ENCODE data around the gene BAHCC1. TPM values are rescaled to one million over a fixed set of nuclear protein-coding genes. Genes with fewer than 3 reads are reported as not detected.

Gene BAHCC1
- total RNA-seq, 2 experiments from 2014 or later, result 0.23 to 0.64 TPM

DNA sequence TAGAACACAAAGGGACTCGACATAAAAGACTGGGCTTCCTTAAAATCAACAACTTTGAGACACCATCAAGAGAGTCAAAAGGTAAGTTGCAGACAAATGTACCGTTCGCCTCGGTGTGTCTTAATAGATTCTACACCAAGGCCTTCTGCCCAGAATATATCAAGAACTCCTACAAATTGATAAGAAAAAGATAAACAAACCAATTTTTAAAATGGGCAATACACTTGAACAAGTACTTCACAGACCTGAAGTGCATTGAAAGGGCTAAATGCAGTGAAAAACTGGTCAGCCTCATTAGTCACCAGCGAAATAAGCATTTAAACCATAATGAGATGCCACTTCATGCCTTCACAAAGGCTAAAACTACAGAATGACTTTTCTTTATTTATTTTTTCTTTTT is 20.4 kb upstream of the BAHCC1 start:
- Mint-ChIP-seq H3K27me3 (peaks cover 3% of the 10 kb centered on the region), H3K4me1 (no peaks in the 10 kb centered on the region), H3K36me3 (no peaks in the 10 kb centered on the region), H3K4me3 (no peak overlapping the region), H3K27ac (no peak overlapping the region), H3K9me3 (ENCODE audit: low read depth) (no peaks in the 10 kb centered on the region)
- CTCF ChIA-PET, result no interaction called here
- no peak for ATAC-seq
- DNase-seq, result no peak

DNA sequence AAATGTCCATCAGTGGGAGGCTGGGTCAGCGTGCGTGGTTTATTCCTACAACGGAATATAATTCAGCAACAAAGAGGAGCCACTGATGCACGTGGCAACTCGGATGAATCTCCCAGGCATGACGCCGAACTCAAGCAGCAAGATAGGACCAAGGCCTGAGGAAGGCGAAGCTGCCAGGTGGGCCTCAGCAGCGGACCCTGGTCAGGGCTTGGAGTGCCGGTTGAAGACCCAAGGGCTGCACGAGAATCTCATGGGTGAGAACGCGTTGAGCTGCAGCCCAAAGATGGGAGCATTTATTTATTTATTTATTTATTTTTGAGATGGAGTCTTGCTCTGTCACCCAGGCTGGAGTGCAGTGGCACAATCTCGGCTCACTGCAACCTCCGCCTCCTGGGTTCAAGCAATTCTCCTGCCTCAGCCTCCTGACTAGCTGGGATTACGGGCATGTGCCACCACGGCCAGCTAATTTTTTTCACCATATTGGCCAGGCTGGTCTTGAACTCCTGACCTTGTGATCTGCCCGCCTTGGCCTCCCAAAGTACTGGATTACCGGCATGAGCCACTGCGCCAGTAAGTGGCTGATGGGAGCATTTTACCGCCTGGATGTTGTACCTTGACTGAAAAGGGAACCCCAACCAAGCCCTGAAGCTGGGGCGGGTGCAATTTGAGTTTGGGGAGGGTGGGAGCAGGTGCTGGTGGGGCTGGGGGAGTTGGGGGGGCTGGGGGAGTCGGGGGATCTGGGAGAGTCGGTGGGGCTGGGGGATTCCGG is 18.1 kb upstream of the BAHCC1 start:
- Mint-ChIP-seq H3K4me3 (no peak overlapping the region), H3K4me1 (no peaks in the 10 kb centered on the region), H3K9me3 (ENCODE audit: low read depth) (no peaks in the 10 kb centered on the region), H3K27me3 (peaks cover 3% of the 10 kb centered on the region), H3K27ac (no peak overlapping the region), H3K36me3 (no peaks in the 10 kb centered on the region)
- CTCF ChIA-PET, result no interaction called here
- no peak for ATAC-seq
- no peak for DNase-seq

DNA sequence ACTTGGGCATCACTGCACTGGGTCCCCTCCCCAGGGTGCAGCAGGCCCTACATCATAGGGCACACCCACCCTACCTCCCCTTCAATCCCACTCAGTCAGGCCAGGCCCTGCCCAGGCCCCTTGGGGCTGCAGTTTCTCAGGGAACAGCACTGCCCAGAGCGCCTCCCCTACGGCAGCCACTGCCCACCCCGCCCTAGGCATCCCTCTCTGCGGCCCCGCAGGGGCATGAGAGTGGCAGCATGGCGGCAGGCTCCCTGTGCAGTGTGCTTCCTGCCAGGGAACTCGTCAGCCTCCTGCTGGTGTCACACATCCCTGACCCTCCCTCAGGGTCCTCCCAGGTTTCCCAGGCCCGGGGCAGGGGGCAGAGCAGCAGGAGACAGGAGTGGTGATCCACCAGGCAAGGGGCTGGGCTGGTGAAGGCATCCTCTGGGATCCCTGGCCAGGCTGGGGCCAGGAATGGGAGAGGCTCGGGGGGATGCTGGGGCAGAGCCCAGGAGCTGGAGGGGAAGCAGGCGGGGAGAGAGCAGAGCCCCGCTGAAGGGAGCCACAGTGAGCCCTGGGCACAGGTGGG is 16.2 kb upstream of the BAHCC1 start:
- Mint-ChIP-seq H3K9me3 (ENCODE audit: low read depth) (no peaks in the 10 kb centered on the region), H3K27ac (no peak overlapping the region), H3K4me3 (no peak overlapping the region), H3K4me1 (no peaks in the 10 kb centered on the region), H3K27me3 (peaks cover 3% of the 10 kb centered on the region), H3K36me3 (no peaks in the 10 kb centered on the region)
- DNase-seq (peak; percentile 37), ATAC-seq (no peak)
- CTCF ChIA-PET, result no interaction called here

DNA sequence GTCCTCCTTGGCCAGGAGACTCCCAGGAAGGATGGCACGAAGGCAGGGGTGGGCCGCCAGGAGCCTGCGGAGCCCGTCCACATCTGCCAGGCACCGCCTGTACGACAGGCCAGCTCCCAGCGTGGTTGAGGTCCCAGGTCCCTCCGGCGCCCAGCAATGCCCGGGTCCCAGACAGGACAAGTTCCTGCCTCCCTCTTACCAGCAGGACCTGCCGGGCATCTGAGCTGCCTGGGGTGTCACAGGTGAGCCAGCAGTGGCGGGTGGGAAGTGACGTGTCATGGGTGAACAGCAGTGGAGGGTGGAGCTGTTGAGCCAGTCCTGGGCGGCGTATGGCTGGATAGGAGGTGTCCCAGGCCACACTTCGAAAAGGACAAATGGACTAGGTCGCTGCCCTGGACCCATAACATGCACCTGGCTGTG is 15.7 kb upstream of the BAHCC1 start:
- Mint-ChIP-seq H3K27me3 (peaks cover 3% of the 10 kb centered on the region), H3K4me1 (no peaks in the 10 kb centered on the region), H3K9me3 (ENCODE audit: low read depth) (no peaks in the 10 kb centered on the region), H3K4me3 (no peak overlapping the region), H3K36me3 (no peaks in the 10 kb centered on the region), H3K27ac (no peak overlapping the region)
- ATAC-seq (no peak), DNase-seq (no peak)
- CTCF ChIA-PET, result no interaction called here

DNA sequence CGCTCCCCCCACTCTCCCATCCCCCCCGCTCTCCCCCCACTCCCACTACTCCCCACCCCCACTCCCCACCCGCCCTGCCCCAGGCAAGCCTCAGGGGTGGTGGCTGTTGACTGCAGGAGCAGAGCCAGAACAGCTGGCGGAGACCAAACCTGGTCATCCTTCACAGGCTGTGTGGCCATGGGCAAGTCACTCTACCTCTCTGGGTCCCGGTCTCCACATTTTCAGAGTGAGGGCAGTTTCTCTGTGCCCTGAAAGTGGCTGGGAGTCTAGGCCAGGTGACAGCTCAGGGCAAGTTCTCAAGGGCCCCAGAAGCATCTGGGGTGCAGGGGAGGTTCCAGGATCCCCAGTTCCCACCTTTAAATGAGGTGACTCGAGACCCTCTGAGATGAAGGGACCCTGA is 15.1 kb upstream of the BAHCC1 start:
- Mint-ChIP-seq H3K4me3 (no peak overlapping the region), H3K36me3 (no peaks in the 10 kb centered on the region), H3K9me3 (ENCODE audit: low read depth) (no peaks in the 10 kb centered on the region), H3K27me3 (peaks cover 8% of the 10 kb centered on the region), H3K4me1 (no peaks in the 10 kb centered on the region), H3K27ac (no peak overlapping the region)
- CTCF ChIA-PET, result no interaction called here
- DNase-seq, result no peak
- ATAC-seq, result no peak

DNA sequence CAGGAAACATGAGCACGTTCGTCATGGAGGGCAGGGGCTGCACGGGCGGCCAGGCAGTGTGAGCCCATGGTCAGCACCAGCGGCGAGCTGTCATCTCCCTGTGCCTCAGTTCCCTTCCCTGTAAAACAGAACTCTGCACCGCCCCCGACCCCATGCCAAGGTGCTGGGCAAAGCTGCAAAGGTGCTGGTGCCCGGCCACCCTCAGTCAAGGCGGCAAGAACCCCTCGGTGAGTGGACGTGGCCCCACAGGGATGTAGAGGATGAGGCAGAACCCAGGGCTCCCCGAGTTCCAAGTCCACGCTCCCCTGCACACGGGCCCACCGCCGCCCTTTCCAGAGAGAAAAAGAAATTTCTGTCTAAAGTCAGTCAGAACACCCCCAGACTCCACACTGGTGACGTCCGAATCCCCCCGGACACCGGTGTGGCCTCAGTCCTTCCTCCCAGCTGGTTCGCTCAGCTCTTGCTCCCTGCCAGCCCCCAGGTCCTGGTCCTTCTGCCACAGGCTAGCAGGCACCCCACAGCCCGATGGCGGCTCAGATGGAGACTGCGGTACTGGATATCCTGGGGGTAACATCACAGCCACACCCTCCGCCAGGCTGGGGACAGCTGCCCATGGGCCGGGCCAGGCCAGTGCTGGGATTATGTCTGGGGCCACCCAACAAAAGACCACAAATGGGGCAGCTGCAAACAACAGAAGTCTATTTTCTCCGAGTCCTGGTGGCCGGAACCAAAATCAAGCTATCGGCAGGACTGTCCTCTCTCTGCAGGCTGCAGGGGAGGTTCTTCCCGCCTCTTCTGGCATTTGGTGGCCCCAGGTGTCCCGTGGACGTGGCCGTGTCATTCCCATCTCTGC is 14.4 kb upstream of the BAHCC1 start:
- Mint-ChIP-seq H3K4me1 (no peaks in the 10 kb centered on the region), H3K36me3 (no peaks in the 10 kb centered on the region)
- ATAC-seq, result no peak

DNA sequence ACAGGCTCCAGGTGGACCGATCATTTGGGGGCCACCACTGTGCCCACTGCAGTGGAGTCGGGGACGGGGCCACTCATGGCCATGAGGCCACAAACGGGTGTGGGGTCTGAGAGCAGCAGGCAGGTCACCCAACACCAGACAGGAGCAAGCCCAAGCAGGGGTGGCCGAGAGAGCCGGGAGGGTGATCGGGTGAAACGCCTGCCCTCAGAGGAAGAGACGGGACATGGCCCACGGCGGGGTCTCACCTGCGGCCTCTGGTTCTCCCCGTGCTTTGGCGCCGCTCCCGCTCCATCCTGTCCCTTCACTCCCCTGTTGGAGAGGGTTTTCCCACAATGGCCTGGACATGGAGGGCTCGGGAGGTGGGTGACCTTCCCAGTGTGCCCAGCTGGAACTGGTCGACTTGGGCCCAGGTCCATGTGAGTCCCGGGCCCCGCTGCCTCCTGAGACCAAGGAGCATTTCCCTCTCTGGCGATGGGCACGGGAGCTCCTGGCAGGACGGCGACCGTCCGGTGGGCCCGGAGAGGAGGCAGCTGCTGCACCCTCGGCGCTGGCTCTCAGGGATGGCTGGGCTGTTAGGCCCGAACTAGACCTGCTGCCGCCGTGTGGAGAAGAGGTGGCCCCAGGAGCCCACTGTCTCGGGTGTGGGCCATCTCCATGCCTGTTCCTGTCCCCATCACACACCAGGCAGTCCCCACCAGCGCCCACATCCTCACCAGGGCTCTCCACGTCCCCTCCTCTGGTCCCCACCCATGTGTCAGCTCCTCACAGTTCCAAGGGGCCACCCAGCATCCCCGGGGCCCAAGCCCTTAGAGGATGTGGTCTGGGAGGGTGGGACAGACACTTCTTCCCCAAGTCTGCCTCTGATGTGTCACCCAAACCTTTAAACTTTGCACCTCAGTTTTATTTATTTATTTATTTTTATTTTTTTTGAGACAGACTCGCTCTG is 13.4 kb upstream of the BAHCC1 start:
- CTCF ChIA-PET, result no interaction called here
- peaks cover 19% of the 10 kb centered on the region for H3K27me3 Mint-ChIP-seq
- ATAC-seq (no peak), DNase-seq (no peak)
- no peaks in the 10 kb centered on the region for H3K4me1 Mint-ChIP-seq
- H3K9me3 Mint-ChIP-seq (ENCODE audit: low read depth), result no peaks in the 10 kb centered on the region
- no peak overlapping the region for H3K27ac Mint-ChIP-seq
- H3K36me3 Mint-ChIP-seq, result no peaks in the 10 kb centered on the region
- no peak overlapping the region for H3K4me3 Mint-ChIP-seq

More for the DNA sequence above, 14.4 kb upstream of the BAHCC1 start:
- H3K9me3 Mint-ChIP-seq (ENCODE audit: low read depth), result no peaks in the 10 kb centered on the region
- no peak overlapping the region for H3K27ac Mint-ChIP-seq
- no peak for DNase-seq
- CTCF ChIA-PET, result no interaction called here
- peaks cover 13% of the 10 kb centered on the region for H3K27me3 Mint-ChIP-seq
- H3K4me3 Mint-ChIP-seq, result no peak overlapping the region

DNA sequence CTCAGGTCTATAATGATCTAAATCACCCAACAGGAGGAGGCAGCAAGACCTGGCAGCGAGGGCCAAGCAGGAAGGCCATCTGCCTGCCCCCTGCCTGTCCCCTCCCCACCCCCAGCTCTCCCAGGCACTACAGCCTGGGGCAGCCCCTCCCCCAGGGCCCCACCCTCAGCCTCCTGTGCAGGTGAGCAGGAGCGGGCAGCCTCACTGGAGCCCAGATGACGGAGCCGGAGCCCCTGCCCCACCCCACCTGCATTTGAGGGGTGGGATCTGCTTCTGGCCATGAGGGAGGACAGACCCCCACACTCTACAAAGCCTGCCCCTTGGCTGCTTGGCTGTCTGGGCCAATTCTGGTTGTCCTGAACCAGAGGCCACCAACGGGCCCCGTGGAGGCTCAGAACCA is 12.4 kb upstream of the BAHCC1 start:
- H3K36me3 Mint-ChIP-seq, result no peaks in the 10 kb centered on the region
- no peak overlapping the region for H3K27ac Mint-ChIP-seq
- CTCF ChIA-PET, result no interaction called here
- no peak overlapping the region for H3K4me3 Mint-ChIP-seq
- DNase-seq, result no peak
- H3K9me3 Mint-ChIP-seq (ENCODE audit: low read depth), result no peaks in the 10 kb centered on the region
- H3K4me1 Mint-ChIP-seq, result no peaks in the 10 kb centered on the region
- H3K27me3 Mint-ChIP-seq, result peaks cover 23% of the 10 kb centered on the region
- no peak for ATAC-seq

DNA sequence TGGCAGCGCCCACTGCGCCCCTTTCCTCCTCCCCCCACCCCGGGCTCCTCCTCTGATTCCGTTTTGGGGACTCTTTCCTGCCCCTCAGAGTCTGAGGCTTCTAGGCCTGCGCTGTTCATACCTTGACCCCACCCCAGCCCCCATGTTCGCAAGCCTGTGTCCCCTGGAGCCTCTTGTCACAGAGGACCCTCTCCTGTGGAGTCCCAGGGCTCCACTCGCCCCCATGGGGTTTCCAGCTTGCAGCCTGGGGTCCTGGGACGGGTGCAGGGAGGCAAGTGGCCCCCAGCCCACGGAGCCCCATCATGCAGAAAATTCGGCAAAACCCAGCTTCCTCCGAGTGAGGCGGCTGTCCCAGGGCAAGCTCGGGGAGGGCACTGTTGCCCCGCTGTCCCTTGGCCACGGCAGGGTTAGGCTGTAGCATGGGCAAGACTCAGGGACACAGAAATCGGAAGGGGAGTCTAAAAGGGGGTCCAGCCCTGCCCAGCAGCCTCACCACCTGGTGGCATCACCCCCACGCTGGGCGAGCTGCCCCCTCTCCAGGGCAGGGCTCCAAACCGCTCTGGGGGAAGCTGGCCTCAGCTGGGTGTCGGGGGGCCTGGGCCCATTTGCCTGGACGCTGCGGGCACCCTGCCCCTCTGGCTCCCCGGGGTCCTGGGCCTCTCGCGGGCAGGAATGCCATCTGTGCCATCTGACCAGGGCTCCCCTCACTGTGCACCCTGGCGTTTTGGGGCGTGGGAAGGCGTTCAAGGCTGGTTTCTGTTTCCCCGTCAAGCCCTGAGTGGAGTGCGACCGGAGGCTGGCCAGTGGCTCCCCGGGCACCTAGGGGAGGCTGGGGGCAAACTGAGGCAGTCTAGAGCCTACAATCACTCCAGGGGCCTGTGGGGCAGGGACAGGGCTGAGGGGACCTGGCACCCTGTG is 11.5 kb upstream of the BAHCC1 start:
- peaks cover 32% of the 10 kb centered on the region for H3K27me3 Mint-ChIP-seq
- no peaks in the 10 kb centered on the region for H3K4me1 Mint-ChIP-seq
- H3K9me3 Mint-ChIP-seq (ENCODE audit: low read depth), result no peaks in the 10 kb centered on the region
- ATAC-seq (no peak), DNase-seq (no peak)
- H3K36me3 Mint-ChIP-seq, result no peaks in the 10 kb centered on the region
- H3K27ac Mint-ChIP-seq, result no peak overlapping the region
- CTCF ChIA-PET, result no interaction called here
- H3K4me3 Mint-ChIP-seq, result no peak overlapping the region

DNA sequence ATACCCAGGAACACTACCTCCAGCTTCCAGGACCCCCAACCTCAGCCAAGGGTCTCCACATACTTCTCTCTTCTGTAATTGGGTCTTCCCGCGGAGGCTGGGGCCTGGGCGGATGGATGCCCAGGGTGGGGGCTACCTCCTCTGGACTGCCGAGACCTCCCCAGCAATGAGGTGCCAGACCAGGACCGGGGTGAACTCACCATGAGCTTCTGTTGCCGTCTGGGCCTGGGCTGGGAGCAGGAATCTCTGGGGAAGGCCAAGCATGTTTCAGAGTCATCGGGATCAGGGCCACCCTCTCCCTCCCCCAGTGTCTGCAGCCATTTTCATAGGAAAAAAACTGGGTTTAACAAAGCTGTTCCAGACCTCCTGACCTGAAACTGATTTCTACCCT is 10.3 kb upstream of the BAHCC1 start:
- CTCF ChIA-PET, result interaction anchor here (0.5 kb wide), 1 partner anchor 1466 kb away, joined by 3 read pairs; no protein-coding TSS in a partner anchor
- Mint-ChIP-seq H3K9me3 (ENCODE audit: low read depth) (no peaks in the 10 kb centered on the region), H3K4me3 (no peak overlapping the region), H3K27ac (no peak overlapping the region), H3K27me3 (peaks cover 40% of the 10 kb centered on the region), H3K4me1 (no peaks in the 10 kb centered on the region), H3K36me3 (no peaks in the 10 kb centered on the region)
- DNase-seq (no peak), ATAC-seq (no peak)

DNA sequence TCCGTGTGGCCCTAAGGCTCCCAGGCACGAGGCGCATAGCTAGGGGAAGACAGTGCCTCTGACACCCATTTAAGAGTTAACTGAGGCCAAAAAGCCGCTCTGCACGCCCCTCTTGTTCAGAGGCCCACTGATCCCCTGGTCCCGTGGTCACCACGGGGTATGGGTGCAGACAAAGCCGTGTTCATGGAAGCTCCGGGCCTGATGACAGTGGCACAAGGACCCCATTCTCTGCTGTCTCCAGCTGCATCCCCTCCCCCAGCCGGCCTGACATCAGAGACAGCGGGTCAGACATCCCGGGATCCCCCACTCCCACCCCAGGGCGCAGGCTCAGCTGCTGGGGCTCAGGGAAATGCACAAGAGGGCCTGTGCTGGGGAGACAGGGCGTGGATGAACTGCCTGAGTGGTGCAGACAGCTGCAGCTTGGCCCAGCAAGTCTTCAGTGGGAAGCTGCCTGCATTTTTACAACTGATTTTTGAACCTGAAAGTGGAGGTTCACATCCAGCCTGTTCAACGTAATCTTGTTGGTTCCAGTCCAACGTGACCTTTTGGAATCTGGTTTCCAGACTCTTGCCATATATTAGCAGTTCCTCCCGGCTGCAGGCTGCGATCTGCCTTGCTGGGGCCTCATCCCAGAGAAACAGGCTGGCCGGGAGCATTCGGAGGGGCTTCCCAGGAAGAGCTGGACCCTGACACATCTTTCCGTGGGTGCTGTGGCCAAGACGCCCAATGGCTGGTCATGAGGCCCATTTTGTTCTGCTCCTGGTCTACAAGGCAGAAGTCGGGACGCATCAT is 9.7 kb upstream of the BAHCC1 start:
- H3K9me3 Mint-ChIP-seq (ENCODE audit: low read depth), result no peaks in the 10 kb centered on the region
- H3K27me3 Mint-ChIP-seq, result peaks cover 44% of the 10 kb centered on the region
- no peak for DNase-seq
- H3K4me1 Mint-ChIP-seq, result no peaks in the 10 kb centered on the region
- no peaks in the 10 kb centered on the region for H3K36me3 Mint-ChIP-seq
- no peak for ATAC-seq
- CTCF ChIA-PET, result no interaction called here
- H3K27ac Mint-ChIP-seq, result no peak overlapping the region
- H3K4me3 Mint-ChIP-seq, result no peak overlapping the region
